Measurements from ENCODE around the gene DRD4. TPM values are rescaled to one million over a fixed set of nuclear protein-coding genes. Genes with fewer than 3 reads are reported as not detected.

Gene DRD4
- total RNA-seq, 1 experiment from 2014 or later = 0.44 TPM

- POLR2A ChIA-PET = no interaction called here
- Mint-ChIP-seq H3K9me3 (ENCODE audit: unreplicated experiment) (no peaks in the 10 kb centered on the region), H3K4me3 (ENCODE audit: unreplicated experiment) (no peak overlapping the region), H3K27me3 (ENCODE audit: insufficient read depth, unreplicated experiment) (no peaks in the 10 kb centered on the region), H3K4me1 (ENCODE audit: insufficient read depth, unreplicated experiment) (no peaks in the 10 kb centered on the region), H3K36me3 (ENCODE audit: insufficient read depth, unreplicated experiment) (peaks cover 13% of the 10 kb centered on the region), H3K27ac (ENCODE audit: low read depth, unreplicated experiment) (no peak overlapping the region)
- no peak for DNase-seq (ENCODE audit: unreplicated experiment)
- no TSS peak for BruUV-seq (replicated peaks)
- CTCF ChIA-PET = no interaction called here
- no peak for TF ChIP-seq CTCF (IDR thresholded peaks at IDR 0.05; ENCODE audit: unreplicated experiment)
- intact Hi-C loops (cut with micrococcal nuclease) = loop anchor here (10.0 kb wide), 1 partner anchor 55 kb away; the partner anchor contains the start of genes LMNTD2 and RASSF7
Observed at GRCh38 chr11:619628-620050, 17.4 kb upstream of the DRD4 start.

- no peaks in the 10 kb centered on the region for H3K4me1 Mint-ChIP-seq (ENCODE audit: insufficient read depth, unreplicated experiment)
Observed at GRCh38 chr11:620201-620600, 16.9 kb upstream of the DRD4 start.

GRCh38 chr11:620935-621814, 15.9 kb upstream of the DRD4 start:
- H3K4me3 Mint-ChIP-seq (ENCODE audit: unreplicated experiment) = no peak overlapping the region
- ChIA-PET CTCF (no interaction called here), POLR2A (interaction anchor here (0.6 kb wide), 2 partner anchors 8 to 688 kb away, joined by 3 read pairs; partner anchors contain the start of gene TOLLIP)
- H3K27me3 Mint-ChIP-seq (ENCODE audit: insufficient read depth, unreplicated experiment) = no peaks in the 10 kb centered on the region
- no peak for DNase-seq (ENCODE audit: unreplicated experiment)
- peaks cover 6% of the 10 kb centered on the region for H3K36me3 Mint-ChIP-seq (ENCODE audit: insufficient read depth, unreplicated experiment)
- no peaks in the 10 kb centered on the region for H3K9me3 Mint-ChIP-seq (ENCODE audit: unreplicated experiment)
- H3K27ac Mint-ChIP-seq (ENCODE audit: low read depth, unreplicated experiment) = no peak overlapping the region
- no TSS peak for BruUV-seq (replicated peaks)
- no peaks in the 10 kb centered on the region for H3K4me1 Mint-ChIP-seq (ENCODE audit: insufficient read depth, unreplicated experiment)
- intact Hi-C loops (cut with micrococcal nuclease) = no loop called here
- TF ChIP-seq CTCF (IDR thresholded peaks at IDR 0.05; ENCODE audit: unreplicated experiment) = no peak

More at GRCh38 chr11:620201-620600, 16.9 kb upstream of the DRD4 start:
- POLR2A ChIA-PET = no interaction called here
- no peak overlapping the region for H3K4me3 Mint-ChIP-seq (ENCODE audit: unreplicated experiment)
- no peaks in the 10 kb centered on the region for H3K27me3 Mint-ChIP-seq (ENCODE audit: insufficient read depth, unreplicated experiment)
- intact Hi-C loops (cut with micrococcal nuclease) = no loop called here
- peaks cover 13% of the 10 kb centered on the region for H3K36me3 Mint-ChIP-seq (ENCODE audit: insufficient read depth, unreplicated experiment)
- CTCF ChIA-PET = no interaction called here
- H3K27ac Mint-ChIP-seq (ENCODE audit: low read depth, unreplicated experiment) = no peak overlapping the region
- no TSS peak for BruUV-seq (replicated peaks)
- no peaks in the 10 kb centered on the region for H3K9me3 Mint-ChIP-seq (ENCODE audit: unreplicated experiment)
- no peak for TF ChIP-seq CTCF (IDR thresholded peaks at IDR 0.05; ENCODE audit: unreplicated experiment)
- no peak for DNase-seq (ENCODE audit: unreplicated experiment)

- CTCF ChIA-PET = no interaction called here
- no peaks in the 10 kb centered on the region for H3K4me1 Mint-ChIP-seq (ENCODE audit: insufficient read depth, unreplicated experiment)
- no peaks in the 10 kb centered on the region for H3K27me3 Mint-ChIP-seq (ENCODE audit: insufficient read depth, unreplicated experiment)
- H3K27ac Mint-ChIP-seq (ENCODE audit: low read depth, unreplicated experiment) = no peak overlapping the region
- DNase-seq (ENCODE audit: unreplicated experiment) = no peak
- H3K4me3 Mint-ChIP-seq (ENCODE audit: unreplicated experiment) = no peak overlapping the region
- H3K9me3 Mint-ChIP-seq (ENCODE audit: unreplicated experiment) = no peaks in the 10 kb centered on the region
- POLR2A ChIA-PET = interaction anchor here (0.6 kb wide), 2 partner anchors 9 to 687 kb away, joined by 3 read pairs; partner anchors contain the start of gene TOLLIP
- peaks cover 5% of the 10 kb centered on the region for H3K36me3 Mint-ChIP-seq (ENCODE audit: insufficient read depth, unreplicated experiment)
- TF ChIP-seq CTCF (IDR thresholded peaks at IDR 0.05; ENCODE audit: unreplicated experiment) = no peak
- BruUV-seq (replicated peaks) = no TSS peak
- intact Hi-C loops (cut with micrococcal nuclease) = no loop called here
Observed at GRCh38 chr11:621838-622237, 15.2 kb upstream of the DRD4 start.

Measured in MCF 10A (cell line).